ENCODE data around the gene SLC12A5.
"Not testable (repeated sequence)": the region's sequence is repeated elsewhere in the genome, so short reads cannot be mapped to it uniquely, and the experiment has no call there.

The SLC12A5 gene

GRCh38 chr20:46077642-46078305 is 48.8 kb downstream of the SLC12A5 start:
- DNase-seq (ENCODE audit: low spot score): no peak

- no peak for DNase-seq (ENCODE audit: low spot score)
These were observed 49.9 kb downstream of the SLC12A5 start for GRCh38 chr20:46078954-46079353.

- DNase-seq (ENCODE audit: low spot score): no peak
These were observed 52.1 kb downstream of the SLC12A5 start for GRCh38 chr20:46081074-46081473.

GRCh38 chr20:46083101-46083500 is 54.1 kb downstream of the SLC12A5 start:
- DNase-seq (ENCODE audit: low spot score): no peak

GRCh38 chr20:46083531-46084061 is 54.6 kb downstream of the SLC12A5 start:
- no peak for DNase-seq (ENCODE audit: low spot score)

- DNase-seq (ENCODE audit: low spot score): no peak
These were observed 55.8 kb downstream of the SLC12A5 start for GRCh38 chr20:46084805-46085178.

GRCh38 chr20:46085179-46085851 is 56.3 kb downstream of the SLC12A5 start:
- DNase-seq (ENCODE audit: low spot score): no peak

- DNase-seq (ENCODE audit: low spot score): no peak
These were observed 58.1 kb downstream of the SLC12A5 start for GRCh38 chr20:46087161-46087560.

GRCh38 chr20:46088409-46089166 is 59.6 kb downstream of the SLC12A5 start:
- no peak for DNase-seq (ENCODE audit: low spot score)

- DNase-seq (ENCODE audit: low spot score): no peak
These were observed 60.1 kb downstream of the SLC12A5 start for GRCh38 chr20:46089167-46089416.

GRCh38 chr20:46089417-46090388 is 60.7 kb downstream of the SLC12A5 start, which contains the start of gene NCOA5:
NCOA5 (minus strand) TSS chr20:46089962; CDS start chr20:46079424, 10,538 bp downstream.
- DNase-seq (ENCODE audit: low spot score): peak; percentile 98

GRCh38 chr20:46091622-46092535 is 62.9 kb downstream of the SLC12A5 start:
- DNase-seq (ENCODE audit: low spot score): not testable (repeated sequence)

GRCh38 chr20:46093531-46093930 is 64.5 kb downstream of the SLC12A5 start:
- DNase-seq (ENCODE audit: low spot score): no peak

GRCh38 chr20:46099491-46100287 is 70.7 kb downstream of the SLC12A5 start:
- DNase-seq (ENCODE audit: low spot score): peak; percentile 8

GRCh38 chr20:46100444-46100843 is 71.4 kb downstream of the SLC12A5 start:
- DNase-seq (ENCODE audit: low spot score): not testable (repeated sequence)

GRCh38 chr20:46100988-46101387 is 72.0 kb downstream of the SLC12A5 start:
- no peak for DNase-seq (ENCODE audit: low spot score)

GRCh38 chr20:46101957-46102356 is 72.9 kb downstream of the SLC12A5 start:
- DNase-seq (ENCODE audit: low spot score): no peak

- DNase-seq (ENCODE audit: low spot score): no peak
These were observed 73.9 kb downstream of the SLC12A5 start for GRCh38 chr20:46102940-46103339.

- DNase-seq (ENCODE audit: low spot score): no peak
These were observed 75.2 kb downstream of the SLC12A5 start for GRCh38 chr20:46104262-46104661.

GRCh38 chr20:46107061-46107460 is 78.0 kb downstream of the SLC12A5 start:
- DNase-seq (ENCODE audit: low spot score): no peak
